Measurements from ENCODE around the gene VTI1A. TPM values are rescaled to one million over a fixed set of nuclear protein-coding genes. Genes with fewer than 3 reads are reported as not detected.

VTI1A gene
- total and polyA plus RNA-seq, 7 donors = 9.9 to 31.5 (median 20.1) TPM

GRCh38 chr10:112407696-112408095, 39.3 kb upstream of the VTI1A start:
- no peak for DNase-seq
- intact Hi-C loops (cut with DNase I) = no loop called here
- Histone ChIP-seq H3K4me3 (no peak overlapping the region), H3K9me3 (no peaks in the 10 kb centered on the region), H3K4me1 (no peaks in the 10 kb centered on the region), H3K27ac (no peak overlapping the region), H3K27me3 (ENCODE audit: insufficient read depth in 3 of 3, low read length in 2 of 3) (no peaks in the 10 kb centered on the region), H3K36me3 (ENCODE audit: insufficient read depth in 1 of 2, low read depth in 1 of 2) (no peaks in the 10 kb centered on the region)
- 89 to 96% (median 94%) methylated on average over 1 of the region's 1 CpG for WGBS, 3 donors
- no peak for ATAC-seq
- no peak for TF ChIP-seq CTCF (IDR thresholded peaks at IDR 0.05)

GRCh38 chr10:112409299-112409698, 37.7 kb upstream of the VTI1A start:
- Histone ChIP-seq H3K4me1 (no peaks in the 10 kb centered on the region), H3K4me3 (no peak overlapping the region), H3K36me3 (ENCODE audit: insufficient read depth in 1 of 2, low read depth in 1 of 2) (no peaks in the 10 kb centered on the region), H3K27me3 (ENCODE audit: insufficient read depth in 3 of 3, low read length in 2 of 3) (no peaks in the 10 kb centered on the region), H3K27ac (no peak overlapping the region), H3K9me3 (no peaks in the 10 kb centered on the region)
- no peak for DNase-seq
- intact Hi-C loops (cut with DNase I) = no loop called here
- TF ChIP-seq CTCF (IDR thresholded peaks at IDR 0.05) = no peak
- 66 to 79% (median 68%) methylated on average over 2 of the region's 2 CpGs for WGBS, 3 donors
- no peak for ATAC-seq

- intact Hi-C loops (cut with DNase I) = no loop called here
- 39 to 55% (median 46%) methylated on average over 4 of the region's 4 CpGs for WGBS, 3 donors
- Histone ChIP-seq H3K27ac (no peak overlapping the region), H3K4me3 (no peak overlapping the region), H3K9me3 (no peaks in the 10 kb centered on the region), H3K27me3 (ENCODE audit: insufficient read depth in 3 of 3, low read length in 2 of 3) (no peaks in the 10 kb centered on the region), H3K36me3 (ENCODE audit: insufficient read depth in 1 of 2, low read depth in 1 of 2) (no peaks in the 10 kb centered on the region), H3K4me1 (no peaks in the 10 kb centered on the region)
- ATAC-seq (peak in 1 of 4 donors; percentile 73), DNase-seq (no peak)
- TF ChIP-seq CTCF (IDR thresholded peaks at IDR 0.05) = no peak
These were observed 37.3 kb upstream of the VTI1A start for GRCh38 chr10:112409755-112410154.

GRCh38 chr10:112412696-112413095, 34.3 kb upstream of the VTI1A start:
- Histone ChIP-seq H3K27me3 (ENCODE audit: insufficient read depth in 3 of 3, low read length in 2 of 3) (no peaks in the 10 kb centered on the region), H3K4me1 (no peaks in the 10 kb centered on the region), H3K36me3 (ENCODE audit: insufficient read depth in 1 of 2, low read depth in 1 of 2) (peaks cover 0 to 5% of the 10 kb centered on the region in 2 donors), H3K27ac (no peak overlapping the region), H3K4me3 (no peak overlapping the region), H3K9me3 (no peaks in the 10 kb centered on the region)
- 92 to 93% (median 92%) methylated on average over 2 of the region's 2 CpGs for WGBS, 3 donors
- intact Hi-C loops (cut with DNase I) = no loop called here
- DNase-seq (no peak), ATAC-seq (no peak)
- TF ChIP-seq CTCF (IDR thresholded peaks at IDR 0.05) = no peak

- ATAC-seq = no peak
- DNase-seq = no peak
- Histone ChIP-seq H3K27me3 (ENCODE audit: insufficient read depth in 3 of 3, low read length in 2 of 3) (no peaks in the 10 kb centered on the region), H3K27ac (no peak overlapping the region), H3K36me3 (ENCODE audit: insufficient read depth in 1 of 2, low read depth in 1 of 2) (peaks cover 0 to 40% of the 10 kb centered on the region in 2 donors), H3K4me1 (no peaks in the 10 kb centered on the region), H3K9me3 (no peaks in the 10 kb centered on the region), H3K4me3 (no peak overlapping the region)
- WGBS, 3 donors = 80 to 88% (median 85%) methylated on average over 3 of the region's 3 CpGs
- intact Hi-C loops (cut with DNase I) = no loop called here
- TF ChIP-seq CTCF (IDR thresholded peaks at IDR 0.05) = no peak
These were observed 25.3 kb upstream of the VTI1A start for GRCh38 chr10:112421731-112422130.
